Endothelial cell (in vitro differentiated cells): ENCODE data around the gene CRACDL. TPM values are rescaled to one million over a fixed set of nuclear protein-coding genes. Genes with fewer than 3 reads are reported as not detected.

Experiments used
- DNase-seq: peaks from one replicate; pipeline ENCODE4 v3.0.0; 2021; ENCODE audit warnings: low spot score
- H3K27ac Mint-ChIP-seq: one replicate; pipeline ENCODE4 v1.8.0; 2021; ENCODE audit warnings: mixed read lengths, inconsistent platforms; ENCODE audit not compliant: unreplicated experiment
- H3K27me3 Mint-ChIP-seq: one replicate; pipeline ENCODE4 v1.8.0; 2021; ENCODE audit warnings: mild to moderate bottlenecking, moderate library complexity, mixed read lengths, inconsistent platforms; ENCODE audit not compliant: unreplicated experiment
- H3K36me3 Mint-ChIP-seq: one replicate; pipeline ENCODE4 v1.8.0; 2021; ENCODE audit warnings: mild to moderate bottlenecking, low read depth, mixed read lengths, inconsistent platforms; ENCODE audit not compliant: unreplicated experiment
- H3K4me1 Mint-ChIP-seq: one replicate; pipeline ENCODE4 v1.8.0; 2021; ENCODE audit warnings: mild to moderate bottlenecking, mixed read lengths, inconsistent platforms; ENCODE audit not compliant: unreplicated experiment
- H3K4me3 Mint-ChIP-seq: one replicate; pipeline ENCODE4 v1.8.0; 2021; ENCODE audit warnings: mild to moderate bottlenecking, mixed read lengths, inconsistent platforms; ENCODE audit not compliant: unreplicated experiment
- H3K9me3 Mint-ChIP-seq: one replicate; pipeline ENCODE4 v1.8.0; 2021; ENCODE audit warnings: mixed read lengths, inconsistent platforms; ENCODE audit not compliant: unreplicated experiment
- total RNA-seq: library from RNA; stranded (reverse); fragmentation: NEBNext Ultra II Directional; extraction: Animal tissue kit (Norgen Biotek cat#: 25700); gene quantifications from one replicate; pipeline ENCODE4 v1.2.1, GENCODE V29; 2021; ENCODE audit not compliant: unreplicated experiment
- TF ChIP-seq, protein P1 (sequence below): fragments of 200-600 bp; sonication (generic); IDR thresholded peaks from one replicate; pipeline ENCODE4 v1.5.0; 2021; ENCODE audit warnings: antibody characterized with exemption; ENCODE audit not compliant: unreplicated experiment

The CRACDL gene
- total RNA-seq, 1 donor from 2014 or later = 3.3 TPM

DNA sequence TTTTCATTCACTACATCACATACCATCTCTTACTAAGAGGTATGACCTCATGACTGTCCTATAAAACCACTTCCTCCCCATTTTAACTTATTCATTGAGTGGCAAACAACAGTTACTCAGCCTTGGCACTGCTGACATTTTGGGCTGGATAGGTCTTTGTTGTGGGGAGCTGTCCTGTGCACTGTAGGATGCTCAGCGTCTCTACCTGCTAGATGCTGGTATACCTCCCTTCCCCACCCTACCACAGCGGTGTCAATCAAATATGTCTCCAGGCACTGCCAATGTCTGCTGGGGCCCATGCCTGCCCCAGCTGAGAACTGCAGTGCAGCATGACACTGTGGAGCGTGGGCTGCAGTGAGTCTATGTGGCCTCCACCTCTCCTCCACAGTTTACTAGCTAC, 128.8 kb downstream of the CRACDL start:
- TF ChIP-seq, protein P1, sequence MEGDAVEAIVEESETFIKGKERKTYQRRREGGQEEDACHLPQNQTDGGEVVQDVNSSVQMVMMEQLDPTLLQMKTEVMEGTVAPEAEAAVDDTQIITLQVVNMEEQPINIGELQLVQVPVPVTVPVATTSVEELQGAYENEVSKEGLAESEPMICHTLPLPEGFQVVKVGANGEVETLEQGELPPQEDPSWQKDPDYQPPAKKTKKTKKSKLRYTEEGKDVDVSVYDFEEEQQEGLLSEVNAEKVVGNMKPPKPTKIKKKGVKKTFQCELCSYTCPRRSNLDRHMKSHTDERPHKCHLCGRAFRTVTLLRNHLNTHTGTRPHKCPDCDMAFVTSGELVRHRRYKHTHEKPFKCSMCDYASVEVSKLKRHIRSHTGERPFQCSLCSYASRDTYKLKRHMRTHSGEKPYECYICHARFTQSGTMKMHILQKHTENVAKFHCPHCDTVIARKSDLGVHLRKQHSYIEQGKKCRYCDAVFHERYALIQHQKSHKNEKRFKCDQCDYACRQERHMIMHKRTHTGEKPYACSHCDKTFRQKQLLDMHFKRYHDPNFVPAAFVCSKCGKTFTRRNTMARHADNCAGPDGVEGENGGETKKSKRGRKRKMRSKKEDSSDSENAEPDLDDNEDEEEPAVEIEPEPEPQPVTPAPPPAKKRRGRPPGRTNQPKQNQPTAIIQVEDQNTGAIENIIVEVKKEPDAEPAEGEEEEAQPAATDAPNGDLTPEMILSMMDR = no peak
- Mint-ChIP-seq H3K4me3 (no peak overlapping the region), H3K27ac (no peak overlapping the region)

GRCh38 chr2:98806236-98806697, 129.8 kb downstream of the CRACDL start:
- Mint-ChIP-seq H3K4me3 (no peak overlapping the region), H3K36me3 (peaks cover 4% of the 10 kb centered on the region), H3K9me3 (no peaks in the 10 kb centered on the region), H3K4me1 (peaks cover 3% of the 10 kb centered on the region), H3K27ac (no peak overlapping the region), H3K27me3 (no peaks in the 10 kb centered on the region)
- DNase-seq = no peak
- TF ChIP-seq, protein P1 = no peak

More for the DNA sequence above, 128.8 kb downstream of the CRACDL start:
- Mint-ChIP-seq H3K9me3 (no peaks in the 10 kb centered on the region), H3K36me3 (no peaks in the 10 kb centered on the region), H3K27me3 (no peaks in the 10 kb centered on the region), H3K4me1 (peaks cover 3% of the 10 kb centered on the region)
- DNase-seq = no peak

DNA sequence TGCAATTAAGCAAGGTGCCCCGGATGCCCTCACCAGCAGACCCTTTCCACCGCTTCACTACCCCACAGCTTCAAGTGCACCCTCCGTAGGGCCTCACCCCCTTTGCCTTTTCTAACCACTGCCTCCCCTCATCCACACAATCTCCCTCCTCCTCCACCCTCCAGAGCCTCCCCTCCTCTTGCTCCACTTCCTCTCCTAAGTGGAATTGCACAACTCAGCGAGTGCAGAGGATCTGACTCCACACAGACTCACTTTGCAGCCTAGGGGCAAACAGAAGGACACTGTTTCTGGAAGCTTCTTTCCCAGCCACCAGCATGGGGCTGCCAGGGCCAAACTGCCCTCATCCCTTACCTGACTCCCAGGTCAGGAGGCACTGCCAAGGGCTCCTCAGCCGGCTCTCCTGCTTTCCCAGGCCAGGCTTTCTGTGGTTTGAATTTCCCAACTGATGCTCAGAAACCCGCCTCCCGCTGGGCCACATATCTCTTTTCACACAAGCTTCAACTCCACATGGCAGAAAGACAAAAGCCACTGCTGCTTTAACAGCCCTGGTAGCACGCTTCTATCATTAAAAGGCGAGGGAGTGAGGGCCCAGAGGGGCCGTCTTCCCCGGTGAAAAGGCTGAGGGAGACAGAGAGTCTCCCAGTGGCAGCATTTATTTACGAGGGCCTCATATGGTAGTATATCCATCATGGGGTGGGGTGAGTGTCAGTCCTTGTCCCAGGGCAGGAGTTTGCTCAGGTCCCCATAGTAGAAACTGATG, 130.4 kb downstream of the CRACDL start:
- Mint-ChIP-seq H3K9me3 (no peaks in the 10 kb centered on the region), H3K36me3 (peaks cover 4% of the 10 kb centered on the region), H3K27me3 (no peaks in the 10 kb centered on the region), H3K4me3 (no peak overlapping the region), H3K4me1 (peaks cover 3% of the 10 kb centered on the region), H3K27ac (no peak overlapping the region)
- TF ChIP-seq, protein P1 = no peak
- DNase-seq = no peak

- H3K4me1 Mint-ChIP-seq = peaks cover 6% of the 10 kb centered on the region
- DNase-seq = no peak
- no peak overlapping the region for H3K27ac Mint-ChIP-seq
- no peak overlapping the region for H3K4me3 Mint-ChIP-seq
- TF ChIP-seq, protein P1 = no peak
- peaks cover under 1% of the 10 kb centered on the region for H3K27me3 Mint-ChIP-seq
- peaks cover 4% of the 10 kb centered on the region for H3K36me3 Mint-ChIP-seq
- H3K9me3 Mint-ChIP-seq = no peaks in the 10 kb centered on the region
Measured at GRCh38 chr2:98804736-98805135, 131.3 kb downstream of the CRACDL start.

DNA sequence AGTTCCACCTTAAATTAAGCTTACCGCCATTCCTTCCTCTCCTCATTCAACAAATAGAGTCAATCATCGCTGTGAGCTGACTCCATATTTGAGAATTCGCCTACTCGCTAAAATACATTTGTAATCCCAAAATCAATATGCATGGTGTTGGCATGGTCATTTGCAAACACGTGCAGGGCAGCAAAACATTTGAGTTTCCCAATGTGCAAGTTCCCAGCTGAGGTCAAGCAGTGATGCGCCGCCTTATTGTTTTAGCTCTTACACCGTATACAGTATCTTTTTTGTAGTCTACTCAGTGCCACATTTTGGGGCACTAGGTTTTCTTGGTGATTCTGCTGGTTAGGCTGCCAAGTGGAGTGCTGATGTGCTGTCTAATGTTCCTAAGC, 131.8 kb downstream of the CRACDL start:
- H3K4me3 Mint-ChIP-seq = no peak overlapping the region

More for the DNA sequence above, 131.8 kb downstream of the CRACDL start:
- Mint-ChIP-seq H3K36me3 (peaks cover 4% of the 10 kb centered on the region), H3K27me3 (peaks cover 1% of the 10 kb centered on the region), H3K4me1 (peaks cover 10% of the 10 kb centered on the region), H3K27ac (no peak overlapping the region), H3K9me3 (no peaks in the 10 kb centered on the region)
- TF ChIP-seq, protein P1 = no peak
- no peak for DNase-seq
